Measurements from ENCODE around the gene SLC1A3.
"Not testable (repeated sequence)": the region's sequence is repeated elsewhere in the genome, so short reads cannot be mapped to it uniquely, and the experiment has no call there.

The SLC1A3 gene

DNA sequence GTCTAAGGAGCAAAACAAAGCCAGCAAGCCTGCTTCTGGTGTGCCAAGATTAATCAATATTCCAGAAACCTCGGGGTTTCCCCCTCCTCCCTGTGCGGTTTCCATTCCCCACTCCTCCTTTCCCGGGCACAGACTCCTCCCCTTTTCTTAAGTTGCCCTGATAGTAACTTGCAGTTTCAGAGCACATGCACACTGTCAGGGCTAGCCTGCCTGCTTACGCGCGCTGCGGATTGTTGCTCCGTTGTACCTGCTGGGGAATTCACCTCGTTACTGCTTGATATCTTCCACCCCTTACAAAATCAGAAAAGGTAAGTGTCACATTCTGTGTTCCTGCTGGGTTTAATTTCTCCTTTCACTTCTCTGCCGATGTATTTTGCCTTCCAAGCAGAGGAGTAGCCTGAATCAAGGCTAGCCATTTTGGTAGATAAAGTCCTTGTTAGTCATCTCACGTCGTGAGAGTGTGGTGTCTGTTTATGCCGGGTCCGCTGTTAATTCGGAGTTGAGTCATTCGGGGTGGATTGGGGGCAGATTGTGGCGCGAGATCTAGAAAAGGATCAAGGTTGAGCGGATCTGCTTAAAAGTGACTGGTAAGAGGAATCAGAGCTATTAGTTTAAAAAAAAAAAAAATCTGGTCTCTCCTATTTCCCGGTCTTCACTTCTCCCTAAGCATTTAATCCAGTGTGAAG, at the start of gene SLC1A3:
Gene SLC1A3 (plus strand): TSS at position 179 of the 686 bp plus-strand sequence. CDS start 1,818 bp downstream, outside the sequence.
- peak; percentile 34 for DNase-seq

DNA sequence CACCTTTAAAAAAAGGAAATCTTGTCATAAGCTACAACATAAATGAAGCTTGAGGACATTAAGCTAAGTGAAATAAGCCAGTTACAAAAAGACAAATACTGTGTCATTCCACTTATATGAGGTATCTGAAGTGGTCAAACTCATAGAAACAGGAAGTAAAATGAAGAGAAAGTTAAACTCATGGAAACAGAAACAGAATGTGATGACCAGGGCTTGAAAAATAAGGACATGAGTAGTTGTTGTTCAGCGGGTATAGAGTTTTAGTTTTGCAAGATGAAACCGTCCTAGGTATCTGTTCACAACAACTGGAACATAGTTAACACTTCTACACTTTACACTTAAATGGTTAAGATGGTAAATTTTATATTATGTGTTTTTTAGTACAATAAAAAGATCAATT, 47.8 kb upstream of the SLC1A3 start:
- no peak for DNase-seq

DNA sequence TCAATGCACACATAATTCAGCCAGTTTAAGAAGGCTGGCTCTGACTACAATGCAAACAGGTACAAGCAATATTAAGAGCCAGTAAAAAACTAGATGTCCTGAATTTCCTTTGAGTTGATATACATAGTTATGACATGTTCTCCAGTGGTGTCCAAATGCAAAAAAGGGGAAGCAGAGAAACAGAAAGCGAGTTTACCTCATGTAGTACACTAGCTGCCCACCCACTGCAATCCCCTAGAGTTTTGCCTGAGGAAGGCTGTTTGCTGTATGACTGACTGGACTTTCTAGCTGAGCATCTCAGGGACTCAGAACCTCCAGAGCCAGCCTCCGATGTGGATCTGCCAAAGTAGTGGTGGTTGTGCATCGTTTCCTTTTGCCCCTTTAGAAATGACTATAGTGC, 44.8 kb upstream of the SLC1A3 start:
- DNase-seq, result no peak

DNA sequence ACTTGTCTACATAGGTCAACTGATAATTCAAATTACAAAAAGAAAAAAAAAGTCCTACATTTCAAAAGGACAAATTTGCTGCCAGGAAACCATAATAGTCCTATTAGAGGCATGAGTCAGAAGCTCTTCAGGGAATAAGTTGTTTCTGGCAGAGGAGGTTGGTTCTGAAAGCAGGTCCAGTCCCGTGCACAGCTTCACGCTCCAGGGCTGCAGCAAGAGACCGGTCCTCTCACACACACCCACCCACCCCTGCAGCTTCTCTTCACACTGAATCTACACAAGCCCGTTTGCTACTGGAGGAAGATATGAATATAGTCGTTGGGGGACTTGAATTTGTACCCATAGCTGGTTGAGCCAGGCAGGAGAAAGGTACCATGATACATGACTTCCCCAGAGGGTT, 36.9 kb upstream of the SLC1A3 start:
- DNase-seq, result no peak

DNA sequence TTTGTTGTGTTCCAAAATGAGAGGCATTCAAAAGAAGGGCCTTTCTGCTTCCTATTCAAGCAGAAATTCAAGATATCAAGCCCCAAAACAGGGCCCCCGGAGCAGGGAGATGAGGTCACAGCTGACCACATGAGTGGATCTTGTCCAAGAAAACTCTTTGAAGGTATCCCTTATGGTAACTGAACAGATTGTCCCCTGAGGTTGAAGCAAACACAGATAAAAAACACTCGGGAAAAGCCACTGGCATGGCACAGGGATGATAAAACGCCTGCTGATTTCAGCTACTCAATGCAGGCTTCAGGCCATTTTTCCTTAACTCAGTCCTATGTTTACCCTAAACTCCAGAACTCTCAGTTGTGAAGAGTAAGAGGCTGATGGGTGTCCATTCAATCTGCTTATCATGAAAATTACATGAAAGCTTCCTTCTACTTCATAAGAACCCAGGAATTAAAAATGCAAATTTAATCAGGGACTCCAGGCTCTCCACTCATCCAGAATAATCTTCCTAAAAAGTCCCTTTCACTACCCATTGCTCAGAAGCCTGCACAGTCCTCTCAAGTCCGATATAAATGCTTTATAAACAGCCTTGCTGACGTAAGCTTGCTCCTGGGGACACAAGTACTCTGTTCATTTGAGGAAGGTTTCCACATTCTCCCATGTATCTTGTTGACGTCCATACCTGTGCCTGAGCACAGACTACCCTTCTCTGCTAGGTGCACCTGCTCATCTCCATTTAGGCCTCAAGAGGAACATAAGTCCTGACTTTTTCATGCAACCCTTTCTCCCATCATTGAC, 35.9 kb upstream of the SLC1A3 start:
- no peak for DNase-seq

DNA sequence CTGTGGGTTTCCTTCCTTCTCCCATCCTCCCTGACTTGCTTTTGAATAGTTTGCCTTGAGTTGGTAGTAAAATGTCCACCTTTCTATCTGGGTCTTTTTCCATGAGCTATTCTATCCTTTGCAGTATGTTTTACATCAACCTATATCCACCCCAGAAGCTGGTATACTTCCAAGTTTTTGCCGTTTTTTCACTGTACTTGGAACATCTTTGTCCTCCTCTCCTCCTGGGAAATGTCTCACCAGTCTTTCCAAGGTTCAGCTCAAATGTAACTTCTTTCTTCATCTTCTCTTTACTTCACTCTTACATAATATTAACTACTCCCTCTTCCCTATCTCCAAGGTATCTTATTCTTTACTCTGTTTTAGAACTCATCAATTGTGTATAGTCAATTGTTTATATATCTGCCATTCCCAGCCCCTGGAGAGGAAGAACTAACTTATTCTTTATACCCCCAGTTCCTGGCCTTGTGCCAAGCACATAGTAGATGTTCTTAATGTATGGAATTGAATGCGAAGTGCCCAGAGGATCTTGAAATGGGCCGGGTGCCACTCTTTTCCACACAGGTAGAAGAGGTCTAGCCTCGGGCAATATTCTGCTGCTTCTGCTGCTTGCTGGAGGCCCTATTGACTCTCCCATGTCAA, 34.9 kb upstream of the SLC1A3 start:
- no peak for DNase-seq

DNA sequence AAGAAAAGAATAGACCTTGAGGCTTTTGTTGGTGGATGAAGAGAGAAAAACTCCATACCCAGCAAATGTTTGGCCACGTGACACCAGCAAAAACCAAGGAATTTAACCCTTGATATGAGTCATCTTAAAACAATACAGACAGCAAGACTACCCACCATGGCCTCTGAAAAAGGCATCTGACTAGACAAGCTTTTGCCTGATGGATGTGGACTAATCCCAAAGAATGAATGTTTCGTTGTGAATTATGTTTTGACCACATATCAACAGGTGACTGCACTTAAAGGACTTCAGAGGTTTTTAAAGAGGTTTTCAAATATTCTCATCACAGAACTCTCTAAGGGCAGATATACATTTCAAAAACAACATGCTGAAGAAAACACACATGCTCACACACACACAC, 33.0 kb upstream of the SLC1A3 start:
- no peak for DNase-seq

DNA sequence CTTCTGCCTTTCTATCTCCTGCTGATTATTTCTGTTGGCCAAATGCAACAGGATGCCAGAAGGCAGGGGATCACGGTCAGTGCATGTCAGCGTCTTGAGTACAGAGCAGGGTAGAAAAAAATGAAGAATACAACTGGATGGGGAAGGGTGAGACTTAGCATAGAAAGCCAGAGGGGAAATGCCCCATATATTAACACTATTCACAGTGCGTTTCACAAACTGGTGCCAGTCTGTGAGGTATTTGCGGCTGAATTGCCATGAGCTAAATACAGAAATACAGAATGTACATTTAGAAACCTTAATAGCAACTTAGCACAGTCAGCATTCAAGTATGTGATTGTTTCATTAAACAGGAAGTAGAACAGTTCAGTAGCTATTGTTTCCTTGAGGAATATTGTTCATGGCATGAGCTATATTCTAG, 31.0 kb upstream of the SLC1A3 start:
- no peak for DNase-seq

DNA sequence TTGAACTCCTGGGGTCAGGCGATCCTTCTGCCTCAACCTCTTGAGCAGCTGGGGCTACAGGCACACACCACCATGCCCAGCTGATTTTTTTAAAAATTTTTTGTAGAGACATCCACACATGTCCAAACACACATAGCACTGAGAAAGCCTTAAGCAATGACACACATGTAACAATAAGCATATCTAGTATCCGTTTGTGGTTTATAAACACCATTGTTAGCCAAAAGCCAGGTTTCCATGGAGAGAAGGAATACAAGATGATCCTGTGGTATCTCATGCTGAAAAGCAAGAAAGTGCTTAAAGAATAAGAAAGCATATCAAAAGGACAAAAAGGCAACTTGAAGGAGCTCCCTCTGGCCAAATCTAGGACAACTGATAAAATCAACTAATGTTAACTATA, 29.7 kb upstream of the SLC1A3 start:
- no peak for DNase-seq

DNA sequence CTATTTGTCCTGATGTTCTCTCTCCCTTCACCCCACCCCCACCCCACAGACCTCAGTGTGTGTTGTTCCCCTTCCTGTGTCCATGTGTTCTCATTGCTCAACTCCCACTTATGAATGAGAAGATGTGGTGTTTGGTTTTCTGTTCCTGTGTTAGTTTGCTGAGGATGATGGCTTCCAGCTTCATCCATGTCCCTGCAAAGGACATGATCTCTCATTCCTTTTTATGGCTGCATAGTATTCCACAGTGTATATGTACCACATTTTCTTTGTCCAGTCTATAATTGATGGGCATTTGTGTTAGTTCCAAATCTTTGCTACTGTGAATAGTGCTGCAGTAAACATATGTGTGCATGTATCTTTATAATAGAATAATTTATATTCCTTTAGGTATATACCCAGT, 26.5 kb upstream of the SLC1A3 start:
- DNase-seq, result not testable (repeated sequence)

DNA sequence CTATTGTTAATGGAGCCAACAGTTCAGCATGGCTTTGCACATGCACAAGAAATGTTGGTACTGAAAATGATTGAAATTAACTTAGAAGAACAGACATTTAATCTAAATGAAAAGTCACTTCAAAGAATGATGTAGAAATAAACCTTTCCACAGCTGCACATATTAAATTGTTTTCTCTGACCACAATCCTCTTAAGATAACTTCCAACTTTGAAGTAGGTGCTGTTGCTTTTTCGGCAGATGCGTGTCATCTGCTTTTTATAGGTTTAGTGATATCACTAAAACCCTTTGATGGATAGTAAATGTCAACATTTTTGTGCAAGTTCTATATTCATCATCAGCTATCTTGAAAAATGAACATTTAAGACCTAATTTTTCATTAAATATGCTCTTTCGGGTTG, 25.3 kb upstream of the SLC1A3 start:
- DNase-seq, result no peak

DNA sequence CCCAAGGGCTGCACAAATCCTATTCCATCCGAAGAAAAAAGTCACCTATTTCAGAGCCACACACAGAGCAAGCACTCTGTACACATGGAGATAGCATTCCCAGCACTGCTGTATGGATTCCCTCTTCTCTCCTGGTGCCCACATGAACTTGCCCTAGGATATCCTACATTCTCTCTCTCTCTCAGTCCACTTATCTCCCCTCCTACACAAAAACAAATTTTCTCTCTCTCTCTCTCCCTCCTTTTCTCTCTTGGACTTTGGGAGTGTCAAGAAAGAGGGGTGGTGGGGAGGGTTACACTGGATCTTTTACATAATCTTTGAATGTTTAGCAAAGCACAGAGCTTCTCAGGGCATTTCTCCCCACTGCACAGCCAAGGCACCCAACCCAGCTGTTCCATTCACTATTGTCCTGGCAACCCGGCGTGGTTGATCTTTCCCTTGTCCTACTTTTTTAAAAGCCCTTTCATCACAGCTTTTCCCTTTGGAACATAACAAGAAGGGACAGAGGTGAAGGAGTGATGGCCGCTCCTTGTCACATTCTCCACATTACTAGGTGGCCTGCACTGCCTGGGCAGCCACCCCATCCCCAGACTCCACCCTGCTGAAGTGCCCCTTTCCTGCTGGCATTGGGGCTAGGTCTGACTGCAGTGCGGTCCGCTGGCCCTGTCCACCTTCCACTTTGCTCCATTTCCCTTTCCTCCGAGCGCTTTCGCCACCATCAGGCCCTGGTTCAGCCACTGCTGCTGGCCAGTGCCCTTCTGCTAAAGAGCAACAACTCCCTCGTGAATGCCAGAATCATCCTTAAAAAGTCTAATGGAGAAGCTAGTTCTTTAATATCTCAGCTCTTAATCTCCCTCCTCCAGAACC, 22.2 kb upstream of the SLC1A3 start:
- no peak for DNase-seq

DNA sequence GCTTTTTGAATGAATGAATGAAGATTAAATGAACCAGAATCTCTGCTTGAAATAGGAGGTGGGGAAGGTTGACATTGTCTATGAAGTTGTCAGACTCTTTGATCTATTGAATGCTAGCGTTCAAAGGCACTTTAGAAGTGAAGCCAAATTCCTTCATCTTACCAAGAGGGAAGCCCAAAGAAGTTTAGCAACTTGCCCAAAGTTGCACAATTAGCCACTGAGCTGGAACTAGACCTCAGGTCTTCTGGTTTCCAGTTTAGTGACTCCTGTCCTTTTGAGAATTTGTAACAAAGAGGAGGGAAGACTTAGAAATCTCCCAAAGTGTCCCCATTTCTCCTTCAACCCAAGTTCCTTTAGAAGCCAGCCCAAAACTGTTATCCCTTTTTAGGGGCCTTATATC, 20.7 kb upstream of the SLC1A3 start:
- no peak for DNase-seq

DNA sequence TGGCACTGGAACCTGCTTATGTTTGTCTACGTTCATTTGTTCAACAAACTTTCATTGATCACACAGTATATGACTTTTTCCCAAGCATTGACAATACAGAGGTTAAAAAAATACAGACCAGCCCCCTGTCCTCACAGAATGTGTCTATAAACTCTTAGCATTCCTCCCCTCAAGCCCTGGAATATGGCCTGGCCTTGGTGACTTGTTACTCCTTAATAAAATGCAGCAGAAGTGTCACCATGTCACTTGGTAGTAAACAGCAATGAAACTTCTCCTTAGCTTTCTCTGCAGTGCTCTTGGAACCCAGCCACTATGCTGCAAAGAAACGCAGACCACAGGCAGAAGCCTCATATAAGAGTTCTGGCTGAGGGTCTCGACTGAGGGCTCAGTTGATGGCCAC, 19.1 kb upstream of the SLC1A3 start:
- no peak for DNase-seq

DNA sequence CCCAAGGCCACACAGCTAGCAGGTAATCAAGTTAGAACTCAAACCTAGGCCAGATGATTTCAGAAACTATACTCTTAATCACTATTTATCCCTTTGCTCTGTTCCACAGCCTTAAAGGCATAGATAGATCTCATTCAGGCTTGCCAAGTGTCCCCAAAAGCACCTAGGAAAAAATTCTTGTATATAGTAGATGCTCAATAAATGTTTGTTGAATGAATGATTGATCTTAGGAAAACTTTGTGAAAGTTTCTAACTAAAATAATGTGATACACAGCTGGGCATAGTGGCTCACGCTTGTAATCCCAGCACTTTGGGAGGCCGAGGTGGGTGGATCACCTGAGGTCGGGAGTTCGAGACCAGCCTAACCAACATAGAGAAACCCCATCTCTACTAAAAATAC, 16.7 kb upstream of the SLC1A3 start:
- not testable (repeated sequence) for DNase-seq

DNA sequence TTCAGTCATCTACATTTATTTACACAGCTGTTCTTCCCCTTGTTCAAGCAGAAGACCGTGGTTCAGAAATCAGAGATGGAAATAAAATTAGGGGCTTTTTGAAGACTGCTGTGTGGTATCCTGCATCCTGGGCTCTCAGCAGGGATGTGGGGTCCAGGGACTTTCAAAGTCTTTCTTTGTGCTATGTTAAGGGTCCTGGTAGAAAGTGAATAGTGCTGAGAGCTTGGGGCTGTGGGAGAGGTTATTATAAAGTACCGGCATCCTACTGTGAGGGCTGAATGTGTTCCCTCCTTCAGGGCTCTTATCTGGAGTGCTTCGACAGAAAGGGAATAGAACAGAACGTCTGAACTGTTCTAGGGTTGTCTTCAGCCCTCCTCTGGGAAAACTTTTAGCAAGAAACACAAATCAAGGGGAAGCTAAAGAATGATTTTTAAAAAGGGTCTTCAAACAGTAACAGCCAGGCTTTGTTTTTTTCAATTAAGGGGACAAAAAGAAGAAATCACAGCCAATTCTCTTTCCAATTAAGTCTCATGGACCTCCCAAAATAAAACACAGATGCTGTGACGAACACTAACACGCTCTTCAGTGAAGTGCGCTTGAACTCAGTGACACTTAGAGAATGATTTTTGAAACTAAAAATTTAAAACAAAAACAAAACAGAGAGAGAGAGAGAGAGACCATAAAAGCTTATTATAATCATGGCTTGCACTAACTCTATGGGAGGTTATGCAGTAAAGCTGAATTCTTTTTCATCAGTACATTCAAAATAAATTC, 15.7 kb upstream of the SLC1A3 start:
- no peak for DNase-seq

DNA sequence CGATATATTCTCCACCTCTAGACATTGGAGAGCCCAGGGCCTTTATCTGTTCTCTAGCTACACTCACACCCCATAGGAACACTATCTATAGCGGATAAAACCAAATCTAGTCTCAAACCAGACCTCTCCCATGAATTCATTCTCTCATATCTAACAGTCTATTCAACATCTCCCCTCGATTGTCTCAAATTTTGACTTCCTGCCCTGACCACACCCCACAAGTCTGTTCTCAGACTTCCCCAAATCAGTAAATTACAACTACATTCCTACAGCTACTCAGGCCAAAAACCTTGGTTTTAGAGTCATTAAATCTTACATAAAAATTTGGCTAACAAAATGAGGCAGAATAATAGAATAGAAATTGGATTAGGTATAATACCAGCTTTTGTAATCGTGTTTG, 12.5 kb upstream of the SLC1A3 start:
- DNase-seq, result no peak

DNA sequence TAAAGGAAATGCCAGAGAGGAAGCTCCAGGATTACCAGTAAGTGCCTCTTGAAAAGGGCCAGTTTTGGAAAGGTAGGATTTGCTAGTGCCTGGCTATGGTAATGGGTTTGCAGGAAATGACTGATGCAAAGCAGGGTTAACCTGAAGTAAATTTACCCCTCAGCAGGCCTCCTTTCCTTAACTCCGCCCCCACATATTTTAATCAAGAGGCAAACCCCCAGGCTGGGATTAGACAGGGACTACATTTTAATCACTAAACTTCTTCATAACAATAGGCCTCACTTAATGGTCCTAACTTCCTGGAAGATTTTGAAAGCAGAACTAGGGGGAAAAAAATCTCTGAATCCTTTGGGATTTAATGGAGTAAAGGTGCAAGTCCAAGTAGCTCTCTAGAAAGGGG, 10.2 kb upstream of the SLC1A3 start:
- DNase-seq, result no peak

DNA sequence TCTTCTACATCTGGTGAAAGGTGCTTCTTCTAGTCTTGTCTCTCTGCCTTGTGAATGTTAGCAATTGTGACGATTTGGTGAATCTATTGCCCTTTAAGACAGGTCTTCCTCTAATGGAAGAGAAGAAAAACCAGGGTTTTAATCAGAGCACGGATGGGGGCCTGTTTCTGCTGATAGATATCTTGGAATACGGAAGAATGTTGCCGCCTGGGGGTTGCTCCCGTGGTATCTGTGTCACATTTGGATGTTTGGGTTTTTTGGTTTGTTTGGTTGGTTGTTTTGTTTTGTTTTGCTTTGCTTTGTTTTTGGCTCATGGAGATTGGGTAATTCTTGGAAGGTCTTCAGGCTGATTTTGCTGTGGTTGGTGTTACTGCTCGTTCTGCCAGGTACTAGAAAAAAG, 9.7 kb upstream of the SLC1A3 start:
- DNase-seq, result no peak

DNA sequence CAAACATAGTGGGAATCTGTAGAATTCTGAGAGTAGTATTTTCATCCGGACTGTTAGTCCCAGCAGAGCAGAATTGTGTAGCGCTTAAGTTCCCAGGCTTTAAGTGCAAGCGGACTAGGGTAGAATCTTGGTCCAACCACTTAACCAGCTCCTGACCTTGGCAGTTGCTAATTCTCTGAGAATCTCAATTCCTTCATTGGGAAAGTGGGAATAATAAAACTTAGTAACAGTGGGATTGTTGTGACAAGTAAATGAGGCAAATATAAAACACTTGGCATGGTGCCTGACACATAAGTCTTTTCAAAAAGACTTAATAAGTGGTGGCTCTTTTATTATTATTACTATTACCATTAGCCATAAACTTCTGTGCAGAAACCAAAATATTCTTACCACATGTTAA, 8.4 kb upstream of the SLC1A3 start:
- DNase-seq, result no peak

DNA sequence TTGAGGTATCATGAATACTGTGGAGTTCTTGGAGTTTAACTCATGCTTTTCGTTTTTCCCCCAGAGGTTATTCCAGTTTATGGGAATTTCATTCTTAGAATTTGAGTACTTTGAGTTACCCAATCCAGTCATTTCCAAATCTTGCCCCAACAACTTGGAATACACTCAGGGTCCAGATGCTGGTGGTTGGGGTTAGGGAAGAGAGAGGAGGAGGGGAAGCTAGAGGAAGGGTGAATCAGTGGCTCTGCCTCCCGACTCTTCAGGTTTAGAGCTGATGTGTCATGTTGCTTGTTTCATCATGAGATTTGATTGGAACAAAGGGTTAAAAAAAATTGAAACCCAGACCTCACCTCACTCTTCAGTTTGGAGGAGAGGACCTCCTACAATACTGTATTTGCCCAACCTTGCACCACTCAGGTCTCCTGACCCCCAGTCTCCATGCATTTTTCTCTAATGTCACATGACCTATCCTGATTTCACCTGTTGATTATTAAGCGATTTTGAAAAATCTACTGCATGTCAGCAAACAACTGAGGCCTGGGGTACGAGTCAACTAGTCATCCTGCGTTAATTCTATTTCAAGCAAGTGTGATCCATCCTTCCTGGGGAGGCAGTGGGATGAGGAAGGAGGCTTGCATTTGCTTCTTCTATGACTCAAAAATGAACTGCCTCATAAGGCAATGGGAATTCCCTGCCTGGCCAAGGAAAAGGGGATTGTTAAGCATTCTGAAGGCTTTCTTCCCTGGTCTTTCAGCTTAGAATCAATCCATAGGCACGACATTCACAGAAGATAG, 6.2 kb upstream of the SLC1A3 start:
- DNase-seq, result no peak

Measured in T1000 (cell line).